GM12878 (cell line): ENCODE results near the gene MYO7A.

ENCODE experiments used
- EP300 ChIP-seq, 2 experiments: fragments of 150-350 bp in 1 of 2; IDR thresholded peaks; 2 replicates each; pipeline ENCODE4 v1.6.1; 2011 to 2012; ENCODE audit warnings: low read depth in 2 of 2, low read length in 2 of 2, borderline replicate concordance in 1 of 2, improper control_type of control experiment in 1 of 2, inconsistent platforms in 1 of 2; ENCODE audit not compliant: control insufficient read depth in 1 of 2
- EZH2 ChIP-seq: IDR thresholded peaks from 2 replicates; pipeline ENCODE4 v1.6.1; 2012; ENCODE audit warnings: low read depth, mild to moderate bottlenecking, control low read depth, inconsistent platforms, low read length, borderline replicate concordance; ENCODE audit not compliant: control insufficient read depth
- JUND ChIP-seq: IDR thresholded peaks from 2 replicates; pipeline ENCODE4 v1.6.1; 2012; ENCODE audit warnings: low read depth, mild to moderate bottlenecking, low read length, improper control_type of control experiment, moderate library complexity
- TAF1 ChIP-seq: IDR thresholded peaks from 2 replicates; pipeline ENCODE4 v1.6.1; 2011; ENCODE audit warnings: mild to moderate bottlenecking, low read depth, low read length, borderline replicate concordance
- TF ChIP-seq, protein P1 (sequence below), 3 experiments: IDR thresholded peaks in 2 of 3; conservative IDR thresholded peaks in 1 of 3; 2 replicates each; pipeline ENCODE4 v1.5.1; 2011; ENCODE audit warnings: low read depth in 3 of 3, low read length in 3 of 3, mild to moderate bottlenecking in 3 of 3, control low read depth in 2 of 3, moderate library complexity in 2 of 3, inconsistent platforms in 1 of 3, mixed read lengths in 1 of 3; ENCODE audit not compliant: control insufficient read depth in 2 of 3, insufficient read depth in 1 of 3; ENCODE audit errors: extremely low read depth in 1 of 3

DNA sequence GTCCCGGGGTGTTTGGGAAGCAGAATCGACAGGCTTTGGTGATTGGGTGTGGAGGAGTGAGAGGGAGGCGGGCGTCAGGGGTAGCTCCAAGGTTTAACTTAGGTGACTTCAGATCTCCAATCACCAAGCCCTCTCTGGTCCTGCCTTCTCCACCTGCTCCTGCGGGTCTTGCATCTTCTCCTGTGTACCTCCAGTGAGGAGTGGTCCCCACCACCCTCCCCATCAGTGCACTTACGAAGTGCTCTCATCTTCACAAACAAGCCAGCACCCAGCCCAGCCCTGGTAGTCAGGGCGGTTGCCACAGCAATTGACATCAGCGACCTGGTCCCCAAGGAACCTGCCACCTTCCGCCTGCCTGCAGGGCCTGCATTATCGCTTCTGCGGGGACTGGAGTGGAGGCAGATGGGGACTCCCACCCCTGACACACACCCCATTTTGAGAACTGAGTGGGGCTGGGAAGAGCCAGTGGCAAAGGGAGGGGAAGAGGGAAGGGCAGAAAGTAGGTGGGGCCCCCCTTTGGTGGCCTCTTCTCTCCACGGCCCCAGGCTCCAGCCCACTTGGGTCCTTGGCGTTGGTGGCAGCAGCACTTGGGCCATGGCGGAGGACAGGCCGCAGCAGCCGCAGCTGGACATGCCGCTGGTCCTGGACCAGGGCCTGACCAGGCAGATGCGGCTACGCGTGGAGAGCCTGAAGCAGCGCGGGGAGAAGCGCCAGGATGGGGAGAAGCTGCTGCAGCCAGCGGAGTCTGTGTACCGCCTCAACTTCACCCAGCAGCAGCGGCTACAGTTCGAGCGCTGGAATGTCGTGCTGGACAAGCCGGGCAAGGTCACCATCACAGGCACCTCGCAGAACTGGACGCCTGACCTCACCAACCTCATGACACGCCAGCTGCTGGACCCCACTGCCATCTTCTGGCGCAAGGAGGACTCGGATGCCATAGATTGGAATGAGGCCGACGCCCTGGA is 25.5 kb upstream of the MYO7A start, which contains the start of gene OMP:
- TF ChIP-seq EP300 (IDR thresholded peaks at IDR 0.05; ENCODE audit: borderline replicate concordance in 1 of 2, control insufficient read depth in 1 of 2, low read depth in 2 of 2, low read length in 2 of 2): no peak
- TF ChIP-seq, protein P1, sequence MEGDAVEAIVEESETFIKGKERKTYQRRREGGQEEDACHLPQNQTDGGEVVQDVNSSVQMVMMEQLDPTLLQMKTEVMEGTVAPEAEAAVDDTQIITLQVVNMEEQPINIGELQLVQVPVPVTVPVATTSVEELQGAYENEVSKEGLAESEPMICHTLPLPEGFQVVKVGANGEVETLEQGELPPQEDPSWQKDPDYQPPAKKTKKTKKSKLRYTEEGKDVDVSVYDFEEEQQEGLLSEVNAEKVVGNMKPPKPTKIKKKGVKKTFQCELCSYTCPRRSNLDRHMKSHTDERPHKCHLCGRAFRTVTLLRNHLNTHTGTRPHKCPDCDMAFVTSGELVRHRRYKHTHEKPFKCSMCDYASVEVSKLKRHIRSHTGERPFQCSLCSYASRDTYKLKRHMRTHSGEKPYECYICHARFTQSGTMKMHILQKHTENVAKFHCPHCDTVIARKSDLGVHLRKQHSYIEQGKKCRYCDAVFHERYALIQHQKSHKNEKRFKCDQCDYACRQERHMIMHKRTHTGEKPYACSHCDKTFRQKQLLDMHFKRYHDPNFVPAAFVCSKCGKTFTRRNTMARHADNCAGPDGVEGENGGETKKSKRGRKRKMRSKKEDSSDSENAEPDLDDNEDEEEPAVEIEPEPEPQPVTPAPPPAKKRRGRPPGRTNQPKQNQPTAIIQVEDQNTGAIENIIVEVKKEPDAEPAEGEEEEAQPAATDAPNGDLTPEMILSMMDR (IDR thresholded peaks at IDR 0.05 in 2 of 3, conservative IDR thresholded peaks at IDR 0.05 in 1 of 3; ENCODE audit: control insufficient read depth in 2 of 3, extremely low read depth in 1 of 3, insufficient read depth in 1 of 3, low read depth in 3 of 3, low read length in 3 of 3): no peak
- TF ChIP-seq EZH2: no peak
- no peak for TF ChIP-seq TAF1
- TF ChIP-seq JUND: no peak
